Astrocyte of the spinal cord (primary cell): ENCODE results near the gene LAMA4.
A peak's percentile ranks its signal among the peaks of the same experiment; 100 is the strongest.
"Not testable (repeated sequence)": the region's sequence is repeated elsewhere in the genome, so short reads cannot be mapped to it uniquely, and the experiment has no call there.

Experiments
- DNase-seq: peaks from one replicate; pipeline ENCODE4 v3.0.0; 2011; ENCODE audit warnings: low read depth, low spot score
- H3K4me3 ChIP-seq: 2 replicates; pipeline ENCODE4 v1.5.1; 2011; ENCODE audit warnings: low read depth, mild to moderate bottlenecking, low read length, moderate library complexity
- CTCF ChIP-seq: IDR thresholded peaks from 2 replicates; pipeline ENCODE4 v1.5.1; 2012; ENCODE audit warnings: low read depth, mild to moderate bottlenecking, low read length, inconsistent platforms
- in situ Hi-C: cut with HindIII; loops from 2 replicates; pipeline ENCODE4 v1.10.0; 2017; ENCODE audit warnings: low sequenced_read_pairs

LAMA4 gene

GRCh38 chr6:112202639-112203341 lies 51.6 kb downstream of the LAMA4 start:
- in situ Hi-C loops = no loop called here
- DNase-seq = peak; percentile 71
- no peak for TF ChIP-seq CTCF
- no peak overlapping the region for H3K4me3 ChIP-seq

DNA sequence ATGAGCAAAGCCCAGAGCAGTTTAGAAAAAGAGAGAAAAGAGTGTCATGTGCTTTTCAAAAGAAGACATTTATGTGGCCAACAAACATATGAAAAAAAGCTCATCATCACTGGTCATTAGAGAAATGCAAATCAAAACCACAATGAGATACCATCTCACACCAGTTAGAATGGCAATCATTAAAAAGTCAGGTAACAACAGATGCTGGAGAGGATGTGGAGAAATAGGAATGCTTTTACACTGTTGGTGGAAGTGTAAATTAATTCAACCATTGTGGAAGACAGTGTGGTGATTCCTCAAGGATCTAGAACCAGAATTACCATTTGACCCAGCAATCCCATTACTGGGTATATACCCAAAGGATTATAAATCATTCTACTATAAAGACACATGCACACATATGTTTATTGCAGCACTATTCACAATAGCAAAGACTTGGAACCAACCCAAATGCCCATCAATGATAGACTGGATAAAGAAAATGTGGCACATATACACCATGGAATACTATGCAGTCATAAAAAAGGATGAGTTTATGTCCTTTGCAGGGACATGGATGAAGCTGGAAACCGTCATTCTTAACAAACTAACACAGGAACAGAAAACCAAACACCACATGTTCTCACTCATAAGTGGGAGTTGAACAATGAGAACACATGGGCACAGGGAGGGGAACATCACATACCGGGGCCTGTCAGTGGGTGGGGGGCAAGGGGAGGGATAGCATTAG lies 54.0 kb downstream of the LAMA4 start:
- DNase-seq, in situ Hi-C loops, H3K4me3 ChIP-seq: not testable (repeated sequence)

GRCh38 chr6:112199001-112199403 lies 55.4 kb downstream of the LAMA4 start:
- no peak for DNase-seq
- in situ Hi-C loops = no loop called here
- H3K4me3 ChIP-seq = no peak overlapping the region
- no peak for TF ChIP-seq CTCF

GRCh38 chr6:112198582-112198981 lies 55.8 kb downstream of the LAMA4 start:
- DNase-seq = no peak
- H3K4me3 ChIP-seq = no peak overlapping the region
- in situ Hi-C loops = no loop called here
- TF ChIP-seq CTCF = no peak

DNA sequence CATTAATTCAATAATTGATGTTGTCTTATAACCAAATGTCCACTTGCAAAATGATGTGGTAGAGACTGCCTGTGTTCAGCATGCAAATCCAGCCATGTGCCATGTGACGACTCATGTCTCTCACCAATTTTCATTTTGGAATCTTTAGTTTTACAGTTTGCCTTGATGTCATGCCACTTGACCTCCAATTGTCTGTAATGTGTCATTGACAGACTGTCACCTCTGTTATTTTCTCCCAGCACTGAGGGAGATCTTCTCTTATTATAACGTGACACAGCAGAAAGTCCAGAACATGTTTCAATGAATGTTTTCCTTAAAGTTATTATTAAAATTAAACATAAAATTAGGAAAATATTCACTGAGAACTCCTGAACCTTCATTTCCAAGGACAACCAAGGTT lies 56.7 kb downstream of the LAMA4 start:
- no peak overlapping the region for H3K4me3 ChIP-seq
- in situ Hi-C loops = no loop called here
- TF ChIP-seq CTCF = no peak
- no peak for DNase-seq

DNA sequence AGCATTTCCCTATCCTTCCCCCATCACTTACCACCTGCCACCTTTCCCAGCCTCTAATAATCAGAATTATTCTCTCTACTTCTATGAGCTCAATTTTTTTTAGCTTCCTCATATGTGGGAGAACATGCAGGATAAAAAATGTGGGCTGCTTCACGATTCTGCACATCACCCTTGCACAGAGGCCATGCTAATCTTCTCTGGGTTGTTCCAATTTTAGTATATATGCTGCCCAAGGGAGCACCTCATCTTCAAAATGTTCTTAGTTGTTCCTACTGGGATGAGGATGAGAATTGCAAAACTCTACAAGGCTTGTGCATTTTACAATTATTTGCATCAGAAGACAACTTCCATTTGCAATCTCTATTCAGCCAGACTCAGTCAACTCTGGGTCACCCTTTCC lies 58.1 kb downstream of the LAMA4 start:
- in situ Hi-C loops = no loop called here
- DNase-seq = no peak
- no peak for TF ChIP-seq CTCF
- no peak overlapping the region for H3K4me3 ChIP-seq

GRCh38 chr6:112195166-112195565 lies 59.2 kb downstream of the LAMA4 start:
- no peak for TF ChIP-seq CTCF
- in situ Hi-C loops = no loop called here
- DNase-seq = no peak
- H3K4me3 ChIP-seq = no peak overlapping the region
